Gastrocnemius medialis (tissue), 4 donors: ENCODE measurements around the gene LPIN1. TPM values are rescaled to one million over a fixed set of nuclear protein-coding genes. Genes with fewer than 3 reads are reported as not detected.
"Not testable (repeated sequence)": the region's sequence is repeated elsewhere in the genome, so short reads cannot be mapped to it uniquely, and the experiment has no call there.

ENCODE experiments used
- ATAC-seq, 2 donors: fragments of 150-250 bp; one replicate each; pipeline ENCODE4 v1.9.1; 2016
- DNase-seq, 2 donors: peaks; one replicate each; pipeline ENCODE4 v3.0.0-alpha.2; 2019
- H3K27ac ChIP-seq, 4 donors: fragments of 200-600 bp; sonication (generic); 1 replicate in 1 of 4; 2 replicates in 3 of 4; pipeline ENCODE4 v1.5.1; 2016 to 2018; ENCODE audit warnings: mild to moderate bottlenecking in 2 of 4, moderate library complexity in 1 of 4
- H3K27me3 ChIP-seq, 3 donors: fragments of 200-600 bp; sonication (generic) in 2 of 3; 1 replicate in 1 of 3; 2 replicates in 2 of 3; pipeline versions ENCODE4 v1.5.1 to v1.6.0; 2016 to 2019; ENCODE audit warnings: mild to moderate bottlenecking in 1 of 3, moderate library complexity in 1 of 3
- H3K36me3 ChIP-seq, 2 donors: fragments of 200-600 bp; sonication (generic) in 1 of 2; one replicate each; pipeline ENCODE4 v1.5.1; 2017 to 2018
- H3K4me1 ChIP-seq, 2 donors: fragments of 200-600 bp; sonication (generic) in 1 of 2; one replicate each; pipeline ENCODE4 v1.5.1; 2016 to 2017; ENCODE audit warnings: mild to moderate bottlenecking in 2 of 2
- H3K4me3 ChIP-seq, 4 donors: fragments of 200-600 bp; sonication (generic) in 3 of 4; 1 replicate in 1 of 4; 2 replicates in 3 of 4; pipeline ENCODE4 v1.5.1; 2016 to 2019; ENCODE audit warnings: mild to moderate bottlenecking in 2 of 4
- H3K9me3 ChIP-seq, 3 donors: fragments of 200-600 bp; sonication (generic) in 2 of 3; 1 replicate in 1 of 3; 2 replicates in 2 of 3; pipeline ENCODE4 v1.5.1; 2016 to 2019
- POLR2A ChIP-seq, 2 donors: fragments of 450-650 bp; IDR thresholded peaks; one replicate each; pipeline ENCODE4 v1.6.1; 2017; ENCODE audit warnings: antibody characterized with exemption in 2 of 2, mild to moderate bottlenecking in 2 of 2, moderate library complexity in 2 of 2
- in situ Hi-C, 4 donors: fragments of 200-750 bp; cut with MboI; loops; one replicate each; pipeline versions ENCODE4 v1.15.0 to v1.8.0; 2017; ENCODE audit warnings: low sequenced_read_pairs in 4 of 4
- intact Hi-C: fragments of 100-400 bp; cut with DNase I; formaldehyde crosslinking; loops from one replicate; pipeline ENCODE4 v1.15.1; 2023; ENCODE audit warnings: low total_unique reads
- total RNA-seq, 4 donors: library from RNA; depleted of rRNA; stranded (reverse); fragments of >200 nt; gene quantifications; one replicate each; pipeline versions ENCODE4 v1.1.0 to v1.2.3, GENCODE V29; 2016
- TF ChIP-seq, protein P1 (sequence below), 5 experiments: fragments of 450-650 bp in 3 of 5; fragments of 200-600 bp in 2 of 5; sonication (generic) in 2 of 5; IDR thresholded peaks in 4 of 5; conservative IDR thresholded peaks in 1 of 5; 1 replicate in 4 of 5; 2 replicates in 1 of 5; pipeline ENCODE4 v1.5.1; 2016 to 2019; ENCODE audit warnings: antibody characterized with exemption in 5 of 5, mild to moderate bottlenecking in 3 of 5, moderate library complexity in 3 of 5

Gene LPIN1
- total RNA-seq, 4 donors from 2014 or later = 292 to 606 (median 472) TPM

DNA sequence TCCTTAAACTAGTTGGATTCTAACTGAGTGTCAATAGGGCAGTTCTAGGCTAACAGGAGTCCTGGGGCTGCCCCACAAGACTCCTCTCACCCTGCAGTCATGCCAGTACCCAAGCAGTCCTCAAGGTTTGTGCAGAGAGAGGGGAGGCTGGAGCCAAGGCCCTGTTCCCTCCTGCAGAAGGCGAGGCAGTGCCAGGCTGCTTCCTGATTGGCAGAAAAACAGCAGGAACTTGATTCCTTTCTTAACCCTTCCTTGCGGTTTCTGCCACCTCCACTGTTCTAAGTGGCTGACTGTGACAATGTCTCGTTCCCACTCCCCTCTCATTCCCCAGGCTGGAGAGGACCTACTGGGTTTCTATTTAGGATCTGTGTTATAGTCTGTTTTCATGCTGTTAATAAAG is 75.3 kb downstream of the LPIN1 start:
- TF ChIP-seq, protein P1, sequence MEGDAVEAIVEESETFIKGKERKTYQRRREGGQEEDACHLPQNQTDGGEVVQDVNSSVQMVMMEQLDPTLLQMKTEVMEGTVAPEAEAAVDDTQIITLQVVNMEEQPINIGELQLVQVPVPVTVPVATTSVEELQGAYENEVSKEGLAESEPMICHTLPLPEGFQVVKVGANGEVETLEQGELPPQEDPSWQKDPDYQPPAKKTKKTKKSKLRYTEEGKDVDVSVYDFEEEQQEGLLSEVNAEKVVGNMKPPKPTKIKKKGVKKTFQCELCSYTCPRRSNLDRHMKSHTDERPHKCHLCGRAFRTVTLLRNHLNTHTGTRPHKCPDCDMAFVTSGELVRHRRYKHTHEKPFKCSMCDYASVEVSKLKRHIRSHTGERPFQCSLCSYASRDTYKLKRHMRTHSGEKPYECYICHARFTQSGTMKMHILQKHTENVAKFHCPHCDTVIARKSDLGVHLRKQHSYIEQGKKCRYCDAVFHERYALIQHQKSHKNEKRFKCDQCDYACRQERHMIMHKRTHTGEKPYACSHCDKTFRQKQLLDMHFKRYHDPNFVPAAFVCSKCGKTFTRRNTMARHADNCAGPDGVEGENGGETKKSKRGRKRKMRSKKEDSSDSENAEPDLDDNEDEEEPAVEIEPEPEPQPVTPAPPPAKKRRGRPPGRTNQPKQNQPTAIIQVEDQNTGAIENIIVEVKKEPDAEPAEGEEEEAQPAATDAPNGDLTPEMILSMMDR (IDR thresholded peaks at IDR 0.05 in 4 of 5, conservative IDR thresholded peaks at IDR 0.05 in 1 of 5) = no peak
- no peak for TF ChIP-seq POLR2A (IDR thresholded peaks at IDR 0.05)
- Histone ChIP-seq H3K27ac (peak overlapping the region; percentile 71 to 83 (median 76)), H3K4me1 (peaks cover 27 to 37% of the 10 kb centered on the region in 2 donors), H3K4me3 (no peak overlapping the region), H3K27me3 (no peaks in the 10 kb centered on the region), H3K9me3 (no peaks in the 10 kb centered on the region), H3K36me3 (peaks cover 0 to 69% of the 10 kb centered on the region in 2 donors)
- DNase-seq = peak in 1 of 2 donors; percentile 65
- in situ Hi-C loops (no loop called here), intact Hi-C loops (no loop called here)
- ATAC-seq = peak; percentile 11 to 12

GRCh38 chr2:11822359-11822745 is 75.9 kb downstream of the LPIN1 start:
- H3K4me1 ChIP-seq = peaks cover 27 to 34% of the 10 kb centered on the region in 2 donors
- peak in 1 of 2 donors; percentile 5 for ATAC-seq
- peak overlapping the region; percentile 71 to 83 (median 76) for H3K27ac ChIP-seq
- DNase-seq, in situ Hi-C loops, H3K4me3 ChIP-seq, H3K9me3 ChIP-seq, H3K27me3 ChIP-seq, intact Hi-C loops: not testable (repeated sequence)
- H3K36me3 ChIP-seq = peaks cover 0 to 69% of the 10 kb centered on the region in 2 donors

DNA sequence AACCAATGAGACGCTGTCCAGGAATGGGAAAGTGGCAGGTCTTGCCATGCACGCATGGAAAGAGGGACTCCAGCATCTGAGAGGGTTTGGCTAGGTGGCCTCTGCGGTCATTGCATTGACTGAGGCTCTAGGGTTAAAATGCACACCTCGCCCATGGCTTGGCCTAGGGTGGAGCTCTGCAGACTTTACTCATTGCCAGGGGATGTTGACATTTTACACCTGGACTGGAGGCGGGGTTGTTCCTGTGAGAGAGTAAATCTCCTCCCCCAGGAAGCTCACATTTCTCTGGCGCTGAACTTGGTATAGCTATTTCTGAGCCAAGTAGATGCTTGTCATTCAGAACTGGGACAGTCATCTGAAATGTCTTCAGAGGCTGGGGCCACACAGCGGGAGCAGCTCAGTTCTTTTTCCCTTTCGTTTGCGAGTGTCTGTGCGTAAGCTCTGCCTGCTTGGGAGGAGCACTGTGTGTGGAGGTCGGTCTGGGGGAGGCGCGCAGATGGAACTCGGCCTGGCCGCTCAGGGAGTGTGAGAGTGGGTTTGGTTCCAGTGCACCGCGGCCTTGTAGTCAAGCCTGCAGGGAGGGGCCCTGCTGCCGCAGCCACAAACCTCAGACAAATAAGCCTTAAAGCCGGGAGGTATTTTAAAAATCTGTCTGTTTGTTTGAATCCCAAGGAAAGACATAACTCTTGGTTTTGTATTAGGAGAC is 76.5 kb downstream of the LPIN1 start:
- H3K4me3 ChIP-seq = peak overlapping the region in 1 of 4 donors; percentile 34
- H3K4me1 ChIP-seq = peaks cover 27 to 34% of the 10 kb centered on the region in 2 donors
- in situ Hi-C loops = no loop called here
- peak; percentile 91 to 96 for ATAC-seq
- no peaks in the 10 kb centered on the region for H3K27me3 ChIP-seq
- intact Hi-C loops = no loop called here
- peaks cover 0 to 72% of the 10 kb centered on the region in 2 donors for H3K36me3 ChIP-seq
- H3K27ac ChIP-seq = peak overlapping the region; percentile 71 to 83 (median 76)
- TF ChIP-seq, protein P1 (IDR thresholded peaks at IDR 0.05 in 4 of 5, conservative IDR thresholded peaks at IDR 0.05 in 1 of 5) = no peak
- no peak for TF ChIP-seq POLR2A (IDR thresholded peaks at IDR 0.05)
- H3K9me3 ChIP-seq = no peaks in the 10 kb centered on the region
- peak; percentile 83 to 87 for DNase-seq

GRCh38 chr2:11824901-11825828 is 78.7 kb downstream of the LPIN1 start:
- Histone ChIP-seq H3K9me3 (no peaks in the 10 kb centered on the region), H3K36me3 (peaks cover 0 to 60% of the 10 kb centered on the region in 2 donors), H3K4me3 (no peak overlapping the region), H3K4me1 (peaks cover 44 to 48% of the 10 kb centered on the region in 2 donors), H3K27ac (peak overlapping the region in 1 of 4 donors; percentile 3), H3K27me3 (no peaks in the 10 kb centered on the region)
- no peak for ATAC-seq
- in situ Hi-C loops = no loop called here
- intact Hi-C loops = no loop called here
- DNase-seq = no peak
- TF ChIP-seq, protein P1 (IDR thresholded peaks at IDR 0.05 in 4 of 5, conservative IDR thresholded peaks at IDR 0.05 in 1 of 5) = no peak
- no peak for TF ChIP-seq POLR2A (IDR thresholded peaks at IDR 0.05)

GRCh38 chr2:11827547-11827946 is 81.1 kb downstream of the LPIN1 start:
- ATAC-seq (no peak), DNase-seq (no peak)
- H3K27me3 ChIP-seq = no peaks in the 10 kb centered on the region
- H3K4me3 ChIP-seq = no peak overlapping the region
- H3K36me3 ChIP-seq = peaks cover 0 to 50% of the 10 kb centered on the region in 2 donors
- H3K4me1 ChIP-seq = peaks cover 35 to 39% of the 10 kb centered on the region in 2 donors
- no peak overlapping the region for H3K27ac ChIP-seq
- intact Hi-C loops = no loop called here
- H3K9me3 ChIP-seq = no peaks in the 10 kb centered on the region
- TF ChIP-seq, protein P1 (IDR thresholded peaks at IDR 0.05 in 4 of 5, conservative IDR thresholded peaks at IDR 0.05 in 1 of 5) = no peak
- TF ChIP-seq POLR2A (IDR thresholded peaks at IDR 0.05) = no peak
- in situ Hi-C loops = no loop called here
